H1 (cell line): ENCODE results near the gene CASZ1.

Source experiments
- CHD2 ChIP-seq: IDR thresholded peaks from 2 replicates; pipeline ENCODE4 v1.6.1; 2012; ENCODE audit warnings: low read length, improper control_type of control experiment
- CTCF ChIP-seq, 3 experiments: IDR thresholded peaks; 1 replicate in 2 of 3; 2 replicates in 1 of 3; pipeline versions ENCODE4 v1.5.1 to v1.6.1; 2011; ENCODE audit warnings: low read length in 3 of 3, mild to moderate bottlenecking in 3 of 3, inconsistent platforms in 2 of 3, low read depth in 1 of 3, moderate library complexity in 1 of 3; ENCODE audit not compliant: insufficient read depth in 1 of 3; ENCODE audit errors: control extremely low read depth in 1 of 3
- EP300 ChIP-seq, 2 experiments: IDR thresholded peaks; 1 replicate in 1 of 2; 2 replicates in 1 of 2; pipeline ENCODE4 v1.6.1; 2011 to 2012; ENCODE audit warnings: low read depth in 2 of 2, low read length in 2 of 2, mild to moderate bottlenecking in 2 of 2, borderline replicate concordance in 1 of 2, inconsistent platforms in 1 of 2, moderate library complexity in 1 of 2
- EZH2 ChIP-seq: fragments of 200-600 bp; sonication (generic); IDR thresholded peaks from 2 replicates; pipeline ENCODE4 v1.7.1; 2012; ENCODE audit warnings: low read depth, mild to moderate bottlenecking, moderate library complexity, low read length, inconsistent platforms; ENCODE audit not compliant: severe bottlenecking
- FOSL1 ChIP-seq: IDR thresholded peaks from 2 replicates; pipeline ENCODE4 v1.6.1; 2011; ENCODE audit warnings: mild to moderate bottlenecking, low read depth, low read length, moderate library complexity; ENCODE audit not compliant: insufficient read depth
- RAD21 ChIP-seq, 2 experiments: IDR thresholded peaks in 1 of 2; conservative IDR thresholded peaks in 1 of 2; 2 replicates each; pipeline ENCODE4 v1.6.1; 2011; ENCODE audit warnings: low read depth in 2 of 2, low read length in 2 of 2, improper control_type of control experiment in 1 of 2, inconsistent platforms in 1 of 2, mild to moderate bottlenecking in 1 of 2, moderate library complexity in 1 of 2

GRCh38 chr1:10596780-10597179, 199.7 kb downstream of the CASZ1 start:
- TF ChIP-seq RAD21 (IDR thresholded peaks at IDR 0.05 in 1 of 2, conservative IDR thresholded peaks at IDR 0.05 in 1 of 2; ENCODE audit: low read depth in 2 of 2, low read length in 2 of 2) (no peak), EZH2 (no peak), CTCF (IDR thresholded peaks at IDR 0.05; ENCODE audit: control extremely low read depth in 1 of 3, insufficient read depth in 1 of 3, low read depth in 1 of 3, low read length in 3 of 3) (no peak), FOSL1 (no peak), EP300 (IDR thresholded peaks at IDR 0.05; ENCODE audit: borderline replicate concordance in 1 of 2, low read depth in 2 of 2, low read length in 2 of 2) (no peak), CHD2 (no peak)
